Subcutaneous abdominal adipose tissue (tissue), 5 donors: ENCODE results near the gene SMG6.

Source experiments
- H3K27ac ChIP-seq: one replicate; pipeline ENCODE4 v1.7.0; 2013; ENCODE audit warnings: low read depth, mild to moderate bottlenecking, inconsistent platforms, low read length, moderate library complexity
- H3K27me3 ChIP-seq, 5 donors: one replicate each; pipeline ENCODE4 v1.7.0; 2013; ENCODE audit warnings: low read length in 5 of 5, inconsistent platforms in 1 of 5; ENCODE audit not compliant: control insufficient read depth in 5 of 5, insufficient read depth in 4 of 5
- H3K36me3 ChIP-seq, 5 donors: one replicate each; pipeline ENCODE4 v1.7.0; 2013; ENCODE audit warnings: low read length in 5 of 5; ENCODE audit not compliant: control insufficient read depth in 5 of 5, insufficient read depth in 5 of 5
- H3K4me1 ChIP-seq, 5 donors: one replicate each; pipeline ENCODE4 v1.7.0; 2013; ENCODE audit warnings: low read length in 5 of 5, mild to moderate bottlenecking in 3 of 5, moderate library complexity in 1 of 5; ENCODE audit not compliant: control insufficient read depth in 5 of 5, insufficient read depth in 5 of 5
- H3K4me3 ChIP-seq, 5 donors: one replicate each; pipeline ENCODE4 v1.7.0; 2013; ENCODE audit warnings: low read length in 5 of 5, low read depth in 1 of 5
- H3K9ac ChIP-seq, 5 donors: one replicate each; pipeline ENCODE4 v1.7.0; 2013; ENCODE audit warnings: low read length in 5 of 5, mild to moderate bottlenecking in 4 of 5, moderate library complexity in 3 of 5
- H3K9me3 ChIP-seq, 5 donors: one replicate each; pipeline ENCODE4 v1.7.0; 2013; ENCODE audit warnings: low read length in 5 of 5; ENCODE audit not compliant: control insufficient read depth in 5 of 5
- donor health status: healthy.
- donor health status: healthy.
- donor health status: healthy.
- donor health status: healthy.
- donor health status: healthy.

Gene SMG6

GRCh38 chr17:2023692-2024571, 279.7 kb downstream of the SMG6 start:
- Histone ChIP-seq H3K4me3 (peak overlapping the region in 4 of 5 donors; percentile 62 to 88 (median 72)), H3K9ac (peak overlapping the region in 3 of 5 donors; percentile 15 to 51 (median 41)), H3K4me1 (peaks cover 2 to 56% (median 44%) of the 10 kb centered on the region in 5 donors), H3K27me3 (peaks cover 0 to 7% (median 4%) of the 10 kb centered on the region in 5 donors), H3K27ac (no peak overlapping the region), H3K36me3 (no peaks in the 10 kb centered on the region), H3K9me3 (no peaks in the 10 kb centered on the region)

- Histone ChIP-seq H3K4me3 (no peak overlapping the region), H3K9ac (no peak overlapping the region), H3K27ac (no peak overlapping the region)
Observed at GRCh38 chr17:2023256-2023655, 280.3 kb downstream of the SMG6 start.

GRCh38 chr17:2022647-2023240, 280.8 kb downstream of the SMG6 start:
- H3K27me3 ChIP-seq: peaks cover 0 to 4% (median 0%) of the 10 kb centered on the region in 5 donors
- peaks cover 3 to 67% (median 53%) of the 10 kb centered on the region in 5 donors for H3K4me1 ChIP-seq
- no peaks in the 10 kb centered on the region for H3K36me3 ChIP-seq
- H3K27ac ChIP-seq: no peak overlapping the region
- H3K4me3 ChIP-seq: no peak overlapping the region
- no peaks in the 10 kb centered on the region for H3K9me3 ChIP-seq
- no peak overlapping the region for H3K9ac ChIP-seq

More at GRCh38 chr17:2023256-2023655, 280.3 kb downstream of the SMG6 start:
- H3K36me3 ChIP-seq: no peaks in the 10 kb centered on the region
- peaks cover 0 to 7% (median 3%) of the 10 kb centered on the region in 5 donors for H3K27me3 ChIP-seq
- H3K9me3 ChIP-seq: no peaks in the 10 kb centered on the region
- H3K4me1 ChIP-seq: peaks cover 2 to 62% (median 49%) of the 10 kb centered on the region in 5 donors

- H3K36me3 ChIP-seq: no peaks in the 10 kb centered on the region
- H3K9me3 ChIP-seq: no peaks in the 10 kb centered on the region
- peaks cover 2 to 76% (median 58%) of the 10 kb centered on the region in 5 donors for H3K4me1 ChIP-seq
- no peak overlapping the region for H3K4me3 ChIP-seq
- peak overlapping the region in 1 of 5 donors; percentile 2 for H3K9ac ChIP-seq
- H3K27me3 ChIP-seq: no peaks in the 10 kb centered on the region
- H3K27ac ChIP-seq: no peak overlapping the region
Observed at GRCh38 chr17:2020721-2021120, 282.9 kb downstream of the SMG6 start.

GRCh38 chr17:2019723-2020122, 283.9 kb downstream of the SMG6 start:
- H3K36me3 ChIP-seq: no peaks in the 10 kb centered on the region
- H3K27ac ChIP-seq: no peak overlapping the region
- no peak overlapping the region for H3K4me3 ChIP-seq
- peaks cover 2 to 70% (median 59%) of the 10 kb centered on the region in 5 donors for H3K4me1 ChIP-seq
- H3K9ac ChIP-seq: no peak overlapping the region
- no peaks in the 10 kb centered on the region for H3K9me3 ChIP-seq
- no peaks in the 10 kb centered on the region for H3K27me3 ChIP-seq

GRCh38 chr17:2018716-2019510, 284.7 kb downstream of the SMG6 start:
- H3K27ac ChIP-seq: no peak overlapping the region
- no peak overlapping the region for H3K9ac ChIP-seq
- H3K36me3 ChIP-seq: no peaks in the 10 kb centered on the region
- H3K4me3 ChIP-seq: no peak overlapping the region
- H3K9me3 ChIP-seq: no peaks in the 10 kb centered on the region
- H3K27me3 ChIP-seq: no peaks in the 10 kb centered on the region
- peaks cover 4 to 70% (median 55%) of the 10 kb centered on the region in 5 donors for H3K4me1 ChIP-seq

GRCh38 chr17:2017274-2017941, 286.2 kb downstream of the SMG6 start:
- Histone ChIP-seq H3K4me1 (peaks cover 4 to 69% (median 56%) of the 10 kb centered on the region in 5 donors), H3K4me3 (no peak overlapping the region), H3K9ac (peak overlapping the region in 1 of 5 donors; percentile 31), H3K27ac (no peak overlapping the region), H3K36me3 (no peaks in the 10 kb centered on the region), H3K27me3 (no peaks in the 10 kb centered on the region), H3K9me3 (no peaks in the 10 kb centered on the region)

GRCh38 chr17:2016494-2016893, 287.1 kb downstream of the SMG6 start:
- Histone ChIP-seq H3K27ac (no peak overlapping the region), H3K36me3 (no peaks in the 10 kb centered on the region), H3K27me3 (no peaks in the 10 kb centered on the region), H3K4me3 (no peak overlapping the region), H3K4me1 (peaks cover 4 to 77% (median 64%) of the 10 kb centered on the region in 5 donors), H3K9ac (no peak overlapping the region), H3K9me3 (no peaks in the 10 kb centered on the region)

GRCh38 chr17:2015314-2015713, 288.3 kb downstream of the SMG6 start:
- no peak overlapping the region for H3K4me3 ChIP-seq
- H3K27me3 ChIP-seq: no peaks in the 10 kb centered on the region
- no peak overlapping the region for H3K9ac ChIP-seq
- no peaks in the 10 kb centered on the region for H3K9me3 ChIP-seq
- peaks cover 4 to 77% (median 57%) of the 10 kb centered on the region in 5 donors for H3K4me1 ChIP-seq
- H3K36me3 ChIP-seq: no peaks in the 10 kb centered on the region
- H3K27ac ChIP-seq: no peak overlapping the region
